H1 (cell line): ENCODE results near the gene DPP10. TPM values are rescaled to one million over a fixed set of nuclear protein-coding genes. Genes with fewer than 3 reads are reported as not detected.

Source experiments
- CTBP2 ChIP-seq: IDR thresholded peaks from 2 replicates; pipeline ENCODE4 v1.7.0; 2011; ENCODE audit warnings: borderline replicate concordance, mild to moderate bottlenecking, moderate library complexity, mixed read lengths, low read length; ENCODE audit not compliant: insufficient read depth, insufficient read length
- E2F6 ChIP-seq: IDR thresholded peaks from 2 replicates; pipeline ENCODE4 v1.6.1; 2012; ENCODE audit warnings: inconsistent platforms
- TBP ChIP-seq: IDR thresholded peaks from 2 replicates; pipeline ENCODE4 v1.6.1; 2011; ENCODE audit warnings: low read depth, low read length, improper control_type of control experiment
- polyA plus RNA-seq, 7 experiments: library from polyadenylated mRNA; depleted of rRNA in 3 of 7; stranded (reverse) in 5 of 7; unstranded in 2 of 7; fragments of >200 nt in 5 of 7; fragments of 200-250 nt in 2 of 7; gene quantifications; 1 replicate in 5 of 7; 2 replicates in 1 of 7; 4 replicates in 1 of 7; pipeline versions ENCODE4 v1.2.1 to v1.2.3, GENCODE V29; 2011 to 2013; ENCODE audit warnings: missing spikeins in 2 of 7, mixed read lengths in 2 of 7
- total RNA-seq: library from RNA; stranded (reverse); fragmentation: NEBNext Ultra II Directional; extraction: Animal tissue kit (Norgen Biotek cat#: 25700); gene quantifications from 2 replicates; pipeline ENCODE4 v1.2.1, GENCODE V29; 2021

The DPP10 gene
- total and polyA plus RNA-seq, 2 of the 8 experiments (the other 6 are each of a cell fraction or from before 2014, with no cell fraction given): 3.3 to 7.2 TPM

- TF ChIP-seq E2F6: no peak
- TF ChIP-seq CTBP2: no peak
- TF ChIP-seq TBP: no peak
These were observed 284.6 kb downstream of the DPP10 start (continued) for GRCh38 chr2:114727012-114727411.
